ENCODE results near the gene AR. TPM values are rescaled to one million over a fixed set of nuclear protein-coding genes. Genes with fewer than 3 reads are reported as not detected.

AR gene
- total RNA-seq, 2 donors from 2014 or later = 1.5 to 2.2 TPM

DNA sequence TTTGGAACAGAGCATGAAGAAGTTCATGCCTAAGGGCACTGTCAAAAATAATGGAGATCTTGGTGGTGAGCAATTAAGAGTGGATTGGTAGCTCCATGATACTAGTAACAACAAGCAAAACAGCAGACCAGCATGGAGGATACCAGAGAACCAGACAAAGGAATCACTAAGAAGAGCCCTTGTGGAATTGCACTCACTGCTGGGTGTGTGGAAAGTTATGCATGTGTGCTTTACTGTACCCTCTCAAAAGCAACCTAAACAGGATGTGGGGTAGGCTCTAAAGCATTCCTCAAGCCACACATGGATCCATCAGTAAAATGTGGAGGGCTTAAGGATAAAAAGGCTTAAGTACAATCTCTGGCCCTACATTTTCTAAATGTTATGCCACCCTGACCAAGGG lies 69.5 kb downstream of the AR start:
- no peak overlapping the region for H3K9ac ChIP-seq (ENCODE audit: extremely low read depth, low read length, poor library complexity, severe bottlenecking)
- H3K4me1 ChIP-seq (ENCODE audit: control insufficient read depth, insufficient read depth, low read length) = no peaks in the 10 kb centered on the region
- H3K4me3 Mint-ChIP-seq = no peak overlapping the region
- no peaks in the 10 kb centered on the region for H3K9me3 ChIP-seq (ENCODE audit: control insufficient read depth, low read length)
- no peaks in the 10 kb centered on the region for H3K4me1 Mint-ChIP-seq
- DNase-seq = no peak
- no peak overlapping the region for H3K27ac Mint-ChIP-seq
- no peaks in the 10 kb centered on the region for H3K27me3 ChIP-seq (ENCODE audit: control insufficient read depth, insufficient read depth, low read length, poor library complexity, severe bottlenecking)
- no peaks in the 10 kb centered on the region for H3K36me3 ChIP-seq (ENCODE audit: control insufficient read depth, insufficient read depth, low read length)
- H3K9me3 Mint-ChIP-seq = peaks cover 26% of the 10 kb centered on the region
- H3K27me3 Mint-ChIP-seq (ENCODE audit: insufficient read depth) = no peaks in the 10 kb centered on the region
- no peak overlapping the region for H3K4me3 ChIP-seq (ENCODE audit: low read length)
- TF ChIP-seq, protein P1, sequence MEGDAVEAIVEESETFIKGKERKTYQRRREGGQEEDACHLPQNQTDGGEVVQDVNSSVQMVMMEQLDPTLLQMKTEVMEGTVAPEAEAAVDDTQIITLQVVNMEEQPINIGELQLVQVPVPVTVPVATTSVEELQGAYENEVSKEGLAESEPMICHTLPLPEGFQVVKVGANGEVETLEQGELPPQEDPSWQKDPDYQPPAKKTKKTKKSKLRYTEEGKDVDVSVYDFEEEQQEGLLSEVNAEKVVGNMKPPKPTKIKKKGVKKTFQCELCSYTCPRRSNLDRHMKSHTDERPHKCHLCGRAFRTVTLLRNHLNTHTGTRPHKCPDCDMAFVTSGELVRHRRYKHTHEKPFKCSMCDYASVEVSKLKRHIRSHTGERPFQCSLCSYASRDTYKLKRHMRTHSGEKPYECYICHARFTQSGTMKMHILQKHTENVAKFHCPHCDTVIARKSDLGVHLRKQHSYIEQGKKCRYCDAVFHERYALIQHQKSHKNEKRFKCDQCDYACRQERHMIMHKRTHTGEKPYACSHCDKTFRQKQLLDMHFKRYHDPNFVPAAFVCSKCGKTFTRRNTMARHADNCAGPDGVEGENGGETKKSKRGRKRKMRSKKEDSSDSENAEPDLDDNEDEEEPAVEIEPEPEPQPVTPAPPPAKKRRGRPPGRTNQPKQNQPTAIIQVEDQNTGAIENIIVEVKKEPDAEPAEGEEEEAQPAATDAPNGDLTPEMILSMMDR (conservative IDR thresholded peaks at IDR 0.05) = no peak
- no peaks in the 10 kb centered on the region for H3K36me3 Mint-ChIP-seq (ENCODE audit: low read depth)
- H3K27ac ChIP-seq (ENCODE audit: low read depth, low read length) = no peak overlapping the region

DNA sequence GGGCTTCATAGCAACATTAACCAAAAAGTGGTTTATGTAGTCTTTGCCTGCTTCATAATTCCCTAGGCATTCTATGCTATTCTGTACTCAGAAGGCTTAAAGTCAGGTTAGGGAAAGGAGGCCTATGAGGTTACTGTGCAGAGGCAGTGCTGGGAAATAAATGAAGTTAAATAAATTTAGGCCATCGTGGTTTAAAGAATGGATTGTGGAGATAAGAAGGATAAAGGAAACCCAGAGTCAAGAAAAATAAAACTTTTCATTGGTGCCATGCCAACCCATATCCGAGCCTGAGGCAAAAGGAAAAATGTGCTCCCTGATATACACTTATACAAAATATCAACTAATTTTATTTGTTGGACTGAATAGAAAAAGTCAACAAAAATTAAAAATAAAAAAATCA lies 70.2 kb downstream of the AR start:
- WGBS, 2 experiments (ENCODE audit: insufficient coverage in 1 of 2, insufficient read length in 1 of 2) = 100% methylated on average over 1 of the region's 2 CpGs; no CpG with 5 or more reads in 1 of the 2 experiments
- H3K27me3 ChIP-seq (ENCODE audit: control insufficient read depth, insufficient read depth, low read length, poor library complexity, severe bottlenecking) = no peaks in the 10 kb centered on the region
- no peak overlapping the region for H3K27ac ChIP-seq (ENCODE audit: low read depth, low read length)
- no peaks in the 10 kb centered on the region for H3K4me1 Mint-ChIP-seq
- H3K9ac ChIP-seq (ENCODE audit: extremely low read depth, low read length, poor library complexity, severe bottlenecking) = no peak overlapping the region
- no peaks in the 10 kb centered on the region for H3K9me3 ChIP-seq (ENCODE audit: control insufficient read depth, low read length)
- H3K4me3 Mint-ChIP-seq = no peak overlapping the region
- H3K27me3 Mint-ChIP-seq (ENCODE audit: insufficient read depth) = no peaks in the 10 kb centered on the region
- no peaks in the 10 kb centered on the region for H3K36me3 ChIP-seq (ENCODE audit: control insufficient read depth, insufficient read depth, low read length)
- no peaks in the 10 kb centered on the region for H3K36me3 Mint-ChIP-seq (ENCODE audit: low read depth)
- peaks cover 29% of the 10 kb centered on the region for H3K9me3 Mint-ChIP-seq
- no peaks in the 10 kb centered on the region for H3K4me1 ChIP-seq (ENCODE audit: control insufficient read depth, insufficient read depth, low read length)
- DNase-seq = no peak
- H3K4me3 ChIP-seq (ENCODE audit: low read length) = no peak overlapping the region
- TF ChIP-seq, protein P1 (conservative IDR thresholded peaks at IDR 0.05) = no peak
- H3K27ac Mint-ChIP-seq = no peak overlapping the region

DNA sequence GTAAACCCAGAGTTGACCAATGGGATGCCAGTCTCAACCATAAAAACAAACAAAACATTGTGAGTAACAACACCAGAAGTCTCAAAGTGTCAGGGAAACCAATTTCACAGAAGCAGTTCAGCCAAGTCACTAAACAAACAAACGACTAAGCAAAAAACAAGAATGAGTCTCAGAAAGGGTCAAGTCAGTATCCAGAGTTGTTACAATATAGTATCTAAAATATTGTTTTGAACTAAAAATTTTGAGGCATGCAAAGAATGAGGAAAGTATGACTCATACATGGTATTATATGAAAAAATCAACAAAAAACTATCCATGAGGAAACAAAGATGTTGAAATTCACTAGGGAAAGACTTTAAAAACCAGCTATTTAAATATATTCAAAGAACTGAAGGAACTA lies 70.6 kb downstream of the AR start:
- H3K9me3 Mint-ChIP-seq = peaks cover 33% of the 10 kb centered on the region
- H3K4me1 Mint-ChIP-seq = no peaks in the 10 kb centered on the region
- Histone ChIP-seq H3K9me3 (ENCODE audit: control insufficient read depth, low read length) (no peaks in the 10 kb centered on the region), H3K27me3 (ENCODE audit: control insufficient read depth, insufficient read depth, low read length, poor library complexity, severe bottlenecking) (no peaks in the 10 kb centered on the region), H3K4me3 (ENCODE audit: low read length) (no peak overlapping the region), H3K4me1 (ENCODE audit: control insufficient read depth, insufficient read depth, low read length) (no peaks in the 10 kb centered on the region), H3K27ac (ENCODE audit: low read depth, low read length) (no peak overlapping the region), H3K36me3 (ENCODE audit: control insufficient read depth, insufficient read depth, low read length) (no peaks in the 10 kb centered on the region), H3K9ac (ENCODE audit: extremely low read depth, low read length, poor library complexity, severe bottlenecking) (no peak overlapping the region)
- WGBS, 2 experiments (ENCODE audit: insufficient coverage in 1 of 2, insufficient read length in 1 of 2) = 83% methylated on average over 1 of the region's 1 CpG; no CpG with 5 or more reads in 1 of the 2 experiments
- no peak overlapping the region for H3K4me3 Mint-ChIP-seq
- TF ChIP-seq, protein P1 (conservative IDR thresholded peaks at IDR 0.05) = no peak
- no peak overlapping the region for H3K27ac Mint-ChIP-seq
- H3K27me3 Mint-ChIP-seq (ENCODE audit: insufficient read depth) = no peaks in the 10 kb centered on the region
- no peak for DNase-seq
- no peaks in the 10 kb centered on the region for H3K36me3 Mint-ChIP-seq (ENCODE audit: low read depth)
